Spinal cord (tissue), 10 donors: ENCODE measurements around the gene CHRDL1. TPM values are rescaled to one million over a fixed set of nuclear protein-coding genes. Genes with fewer than 3 reads are reported as not detected.

Experiments used
- DNase-seq, 6 donors: peaks; one replicate each; pipeline versions ENCODE4 v3.0.0 to v3.0.0-alpha.2; 2013 to 2015; ENCODE audit warnings: low spot score in 6 of 6, low read depth in 4 of 6
- H3K27ac ChIP-seq: one replicate; pipeline ENCODE4 v1.5.1; 2013; ENCODE audit warnings: low read depth, low read length, control low read depth
- H3K27me3 ChIP-seq: one replicate; pipeline ENCODE4 v1.6.1; 2013; ENCODE audit warnings: low read length; ENCODE audit not compliant: control insufficient read depth, insufficient read depth
- H3K36me3 ChIP-seq: one replicate; pipeline ENCODE4 v1.6.1; 2013; ENCODE audit warnings: low read length; ENCODE audit not compliant: control insufficient read depth, insufficient read depth
- H3K4me1 ChIP-seq: one replicate; pipeline ENCODE4 v1.6.1; 2013; ENCODE audit warnings: low read length; ENCODE audit not compliant: control insufficient read depth, insufficient read depth
- H3K4me3 ChIP-seq: one replicate; pipeline ENCODE4 v1.5.1; 2013; ENCODE audit warnings: low read depth, low read length, control low read depth
- H3K9me3 ChIP-seq: one replicate; pipeline ENCODE4 v1.6.1; 2013; ENCODE audit warnings: low read length; ENCODE audit not compliant: control insufficient read depth, insufficient read depth
- WGBS: methylation state at CpG from one replicate; pipeline ENCODE4 v1.1.5; 2013; ENCODE audit warnings: missing lambda C conversion rate; ENCODE audit not compliant: insufficient coverage; 5-methylcytosine and 5-hydroxymethylcytosine counted together
- polyA plus RNA-seq, 2 donors: library from polyadenylated mRNA; unstranded; fragments of 120-200 nt; gene quantifications; one replicate each; pipeline ENCODE4 v1.2.1, GENCODE V29; 2013; ENCODE audit not compliant: insufficient read length in 2 of 2
- total RNA-seq, 2 donors: library from RNA; depleted of rRNA in 1 of 2; stranded (reverse); fragments of 120-200 nt in 1 of 2; fragments of >200 nt in 1 of 2; gene quantifications; one replicate each; pipeline versions ENCODE4 v1.2.3 to v1.2.4, GENCODE V29; 2013 to 2014
- donor health status: healthy.

CHRDL1 gene
- total and polyA plus RNA-seq, 4 donors, result 8.1 to 13.5 (median 10.7) TPM

GRCh38 chrX:110723844-110724243, 71.8 kb downstream of the CHRDL1 start:
- Histone ChIP-seq H3K4me3 (no peak overlapping the region), H3K36me3 (no peaks in the 10 kb centered on the region), H3K9me3 (no peaks in the 10 kb centered on the region), H3K27ac (no peak overlapping the region), H3K27me3 (peaks cover 3% of the 10 kb centered on the region), H3K4me1 (no peaks in the 10 kb centered on the region)
- 60% methylated on average over 1 of the region's 2 CpGs for WGBS
- no peak for DNase-seq

DNA sequence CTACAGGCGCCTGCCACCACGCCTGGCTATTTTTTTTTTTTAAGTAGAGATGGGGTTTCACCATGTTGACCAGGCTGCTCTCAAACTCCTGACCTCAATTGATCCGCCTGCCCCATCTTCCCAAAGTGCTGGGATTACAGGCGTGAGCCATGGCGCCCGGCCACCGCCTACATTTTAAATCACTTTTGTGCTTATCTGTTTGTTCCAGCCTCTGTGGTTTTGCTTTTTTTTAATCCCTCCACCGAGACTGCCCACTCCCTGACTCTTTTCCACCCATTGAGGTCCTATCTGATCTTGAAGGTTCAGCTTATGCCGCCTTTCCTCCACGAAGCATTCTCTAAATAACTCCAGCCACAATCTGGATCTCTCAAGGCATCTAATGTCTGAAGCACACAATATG, 73.5 kb downstream of the CHRDL1 start:
- no peak overlapping the region for H3K4me3 ChIP-seq
- H3K4me1 ChIP-seq, result no peaks in the 10 kb centered on the region
- H3K27me3 ChIP-seq, result peaks cover under 1% of the 10 kb centered on the region
- no peak overlapping the region for H3K27ac ChIP-seq
- H3K36me3 ChIP-seq, result no peaks in the 10 kb centered on the region
- no peaks in the 10 kb centered on the region for H3K9me3 ChIP-seq
- DNase-seq, result no peak
- 91% methylated on average over 6 of the region's 10 CpGs for WGBS

- WGBS, result 57% methylated on average over 1 of the region's 2 CpGs
- Histone ChIP-seq H3K4me1 (no peaks in the 10 kb centered on the region), H3K4me3 (no peak overlapping the region), H3K36me3 (no peaks in the 10 kb centered on the region), H3K27ac (no peak overlapping the region), H3K27me3 (peaks cover 2% of the 10 kb centered on the region), H3K9me3 (no peaks in the 10 kb centered on the region)
- no peak for DNase-seq
These were observed 82.0 kb downstream of the CHRDL1 start for GRCh38 chrX:110713666-110714065.

DNA sequence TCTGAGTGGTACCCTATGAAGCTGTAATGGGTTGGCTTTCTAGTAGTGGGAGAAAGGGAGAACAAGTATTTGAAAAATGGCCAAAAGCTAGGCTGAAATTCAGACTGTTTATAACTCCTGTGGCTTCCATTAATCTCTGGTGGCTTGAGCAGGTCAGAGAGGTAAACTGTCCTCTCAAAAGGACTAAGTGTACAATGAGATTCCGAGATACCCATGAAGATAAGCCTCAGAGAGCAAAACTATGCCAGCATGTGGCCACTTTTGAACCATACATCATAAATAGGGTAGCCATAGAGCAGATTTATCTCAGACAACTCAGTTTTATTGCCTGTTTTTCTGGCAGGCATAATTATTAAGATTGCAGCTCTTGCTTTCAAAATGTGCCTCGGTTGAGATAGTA, 89.2 kb downstream of the CHRDL1 start:
- H3K9me3 ChIP-seq, result no peaks in the 10 kb centered on the region
- DNase-seq, result peak in 1 of 6 donors; percentile 1
- no peaks in the 10 kb centered on the region for H3K4me1 ChIP-seq
- no peaks in the 10 kb centered on the region for H3K36me3 ChIP-seq
- H3K27ac ChIP-seq, result no peak overlapping the region
- no peak overlapping the region for H3K4me3 ChIP-seq
- no peaks in the 10 kb centered on the region for H3K27me3 ChIP-seq
- WGBS, result no CpG with 5 or more reads among the region's 2 CpGs

DNA sequence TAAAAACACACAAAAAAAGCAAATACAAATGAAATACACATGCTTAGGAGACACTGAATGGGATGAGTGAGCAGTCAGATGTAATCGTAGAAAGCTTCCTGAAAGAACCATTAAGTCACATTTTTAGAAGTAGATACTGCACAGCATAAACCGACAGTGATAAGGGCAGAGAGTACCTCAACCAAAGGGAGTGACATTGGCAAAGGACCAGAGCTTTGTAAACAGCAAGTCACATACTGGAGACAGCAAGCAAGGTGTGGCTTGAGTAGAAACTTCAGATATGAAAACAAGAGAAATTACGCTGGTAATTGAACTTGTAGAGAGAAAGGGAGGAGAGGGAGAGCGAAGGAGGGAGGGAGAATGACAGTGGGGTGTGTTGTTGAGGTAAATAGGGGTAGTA, 92.0 kb downstream of the CHRDL1 start:
- H3K4me1 ChIP-seq, result no peaks in the 10 kb centered on the region
- H3K9me3 ChIP-seq, result no peaks in the 10 kb centered on the region
- H3K27ac ChIP-seq, result no peak overlapping the region
- no peak for DNase-seq
- H3K36me3 ChIP-seq, result no peaks in the 10 kb centered on the region
- WGBS, result 71% methylated on average over 1 of the region's 4 CpGs
- H3K4me3 ChIP-seq, result no peak overlapping the region
- peaks cover under 1% of the 10 kb centered on the region for H3K27me3 ChIP-seq

DNA sequence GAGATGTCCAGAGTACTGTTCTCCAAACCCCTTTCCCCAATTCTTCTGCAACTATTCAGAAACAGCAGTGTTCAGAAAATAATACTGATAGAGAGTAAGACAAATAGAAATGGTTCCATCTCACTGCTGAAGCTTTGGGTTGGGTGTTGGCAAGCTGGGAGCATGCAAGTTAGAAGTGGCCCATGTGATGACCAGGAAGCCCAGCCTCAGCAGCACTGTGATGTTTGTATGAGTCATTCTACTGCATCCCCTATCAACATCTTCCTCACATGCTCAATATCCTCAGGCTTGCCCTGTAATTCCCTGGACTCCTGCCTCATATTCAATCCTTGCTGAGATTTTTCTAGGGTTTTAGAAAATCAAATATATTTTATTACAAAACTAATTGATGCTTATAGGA, 96.5 kb downstream of the CHRDL1 start:
- DNase-seq, result no peak
- Histone ChIP-seq H3K27ac (no peak overlapping the region), H3K9me3 (no peaks in the 10 kb centered on the region), H3K4me1 (no peaks in the 10 kb centered on the region), H3K4me3 (no peak overlapping the region), H3K36me3 (no peaks in the 10 kb centered on the region), H3K27me3 (peaks cover 4% of the 10 kb centered on the region)

DNA sequence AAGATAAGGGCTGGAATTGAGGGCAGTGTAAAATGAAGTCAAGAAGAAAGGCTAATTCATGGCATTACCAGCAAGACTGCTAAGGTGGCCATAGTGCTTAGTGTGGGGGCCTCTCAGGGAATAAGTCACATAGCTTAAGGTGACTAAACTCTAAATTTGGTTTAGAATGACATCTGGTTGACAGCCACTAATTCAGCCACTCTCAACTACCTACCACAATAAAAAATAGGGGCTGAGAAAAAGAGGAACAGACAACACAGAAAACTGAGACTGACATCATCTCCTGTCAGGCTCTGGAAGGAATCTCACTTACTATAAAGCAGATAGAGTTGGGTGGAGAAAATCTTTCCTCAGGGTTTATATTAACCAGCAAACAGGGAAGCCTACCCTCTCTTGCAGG, 96.9 kb downstream of the CHRDL1 start:
- H3K36me3 ChIP-seq, result no peaks in the 10 kb centered on the region
- DNase-seq, result no peak
- no peaks in the 10 kb centered on the region for H3K4me1 ChIP-seq
- H3K4me3 ChIP-seq, result no peak overlapping the region
- H3K27ac ChIP-seq, result no peak overlapping the region
- no peaks in the 10 kb centered on the region for H3K9me3 ChIP-seq
- peaks cover 4% of the 10 kb centered on the region for H3K27me3 ChIP-seq

- Histone ChIP-seq H3K9me3 (no peaks in the 10 kb centered on the region), H3K27ac (no peak overlapping the region), H3K36me3 (no peaks in the 10 kb centered on the region), H3K4me3 (no peak overlapping the region), H3K4me1 (no peaks in the 10 kb centered on the region), H3K27me3 (peaks cover 2% of the 10 kb centered on the region)
- WGBS, result no CpG with 5 or more reads among the region's 4 CpGs
- no peak for DNase-seq
These were observed 102.8 kb downstream of the CHRDL1 start for GRCh38 chrX:110692866-110693265.

DNA sequence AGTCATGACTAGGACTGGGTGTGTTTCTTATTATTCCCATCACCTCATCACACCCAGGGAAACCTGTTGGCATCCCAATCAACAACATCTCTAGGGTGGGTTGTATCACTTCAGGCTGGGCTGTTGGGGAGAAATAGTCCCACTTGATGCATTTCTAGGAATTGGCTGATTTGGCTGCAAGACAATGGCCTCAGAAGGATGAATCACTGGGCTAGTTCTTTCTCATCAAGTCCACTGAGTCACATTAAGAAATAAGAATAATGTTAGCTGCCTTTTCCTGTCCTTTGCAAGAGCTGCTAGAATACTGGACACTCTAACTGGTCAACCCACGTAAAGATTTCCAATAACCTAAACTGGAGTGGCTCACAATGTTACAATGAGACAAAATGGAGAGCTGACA, 104.2 kb downstream of the CHRDL1 start:
- H3K27me3 ChIP-seq, result peaks cover 2% of the 10 kb centered on the region
- 67% methylated on average over 1 of the region's 1 CpG for WGBS
- no peak for DNase-seq
- no peaks in the 10 kb centered on the region for H3K9me3 ChIP-seq
- H3K27ac ChIP-seq, result no peak overlapping the region
- H3K36me3 ChIP-seq, result no peaks in the 10 kb centered on the region
- no peaks in the 10 kb centered on the region for H3K4me1 ChIP-seq
- no peak overlapping the region for H3K4me3 ChIP-seq

DNA sequence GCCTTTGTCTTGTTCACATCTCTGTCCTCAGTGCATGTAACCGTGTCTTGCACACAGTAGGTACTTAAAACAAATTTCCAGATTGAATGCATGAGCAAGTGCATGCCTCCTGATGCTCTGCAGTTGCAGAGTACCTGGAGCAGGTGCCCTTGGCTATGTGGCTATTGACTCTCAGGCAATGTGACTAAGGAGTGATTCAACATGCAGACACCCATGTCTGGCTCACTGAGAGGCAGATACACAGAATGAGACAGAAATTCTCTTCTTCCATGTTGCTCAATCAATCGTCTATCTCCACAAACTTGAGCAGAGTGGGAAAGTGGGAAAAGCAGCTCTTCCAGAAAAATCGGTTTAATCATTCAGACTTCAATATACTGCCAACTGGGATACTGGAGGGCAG, 111.0 kb downstream of the CHRDL1 start:
- Histone ChIP-seq H3K36me3 (no peaks in the 10 kb centered on the region), H3K4me1 (no peaks in the 10 kb centered on the region), H3K9me3 (no peaks in the 10 kb centered on the region), H3K27me3 (peaks cover under 1% of the 10 kb centered on the region), H3K4me3 (no peak overlapping the region), H3K27ac (no peak overlapping the region)
- no peak for DNase-seq
- no CpG with 5 or more reads among the region's 3 CpGs for WGBS
